Retinal pigment epithelial cell (primary cell): Measurements from ENCODE around the gene AQP12B.

Experiments used
- DNase-seq: peaks from one replicate; pipeline ENCODE4 v3.0.0-alpha.2; 2010; ENCODE audit warnings: low read depth
- H3K4me3 ChIP-seq: 2 replicates; pipeline ENCODE4 v1.5.1; 2011; ENCODE audit warnings: mild to moderate bottlenecking, low read length, control low read depth, moderate library complexity
- CTCF ChIP-seq: conservative IDR thresholded peaks from 2 replicates; pipeline ENCODE4 v1.5.1; 2011; ENCODE audit warnings: low read depth, low read length, control low read depth, inconsistent platforms

Gene AQP12B

GRCh38 chr2:240651185-240651584, 31.5 kb downstream of the AQP12B start:
- H3K4me3 ChIP-seq = no peak overlapping the region
- no peak for DNase-seq
- no peak for TF ChIP-seq CTCF

GRCh38 chr2:240650254-240650965, 32.3 kb downstream of the AQP12B start:
- TF ChIP-seq CTCF = no peak
- no peak overlapping the region for H3K4me3 ChIP-seq
- DNase-seq = no peak

- DNase-seq = no peak
- TF ChIP-seq CTCF = no peak
- H3K4me3 ChIP-seq = no peak overlapping the region
These were observed 33.4 kb downstream of the AQP12B start for GRCh38 chr2:240649331-240649730.

GRCh38 chr2:240648650-240649275, 33.9 kb downstream of the AQP12B start:
- no peak for DNase-seq
- TF ChIP-seq CTCF = no peak

GRCh38 chr2:240648155-240648649, 34.5 kb downstream of the AQP12B start:
- H3K4me3 ChIP-seq = no peak overlapping the region
- no peak for TF ChIP-seq CTCF
- DNase-seq = no peak

More at GRCh38 chr2:240648650-240649275, 33.9 kb downstream of the AQP12B start:
- no peak overlapping the region for H3K4me3 ChIP-seq

GRCh38 chr2:240647503-240648154, 35.1 kb downstream of the AQP12B start:
- TF ChIP-seq CTCF = no peak
- no peak for DNase-seq
- H3K4me3 ChIP-seq = no peak overlapping the region
